Hematopoietic multipotent progenitor cell treated with erythropoietin and hydrocortisone succinate and interleukin-3 and kit ligand, for 8 days (in vitro differentiated cells): ENCODE results near the gene DNAAF1.
"Not testable (repeated sequence)": the region's sequence is repeated elsewhere in the genome, so short reads cannot be mapped to it uniquely, and the experiment has no call there.

Source experiments
- DNase-seq: peaks from one replicate; pipeline ENCODE4 v3.0.0-alpha.2; 2015

The DNAAF1 gene

DNA sequence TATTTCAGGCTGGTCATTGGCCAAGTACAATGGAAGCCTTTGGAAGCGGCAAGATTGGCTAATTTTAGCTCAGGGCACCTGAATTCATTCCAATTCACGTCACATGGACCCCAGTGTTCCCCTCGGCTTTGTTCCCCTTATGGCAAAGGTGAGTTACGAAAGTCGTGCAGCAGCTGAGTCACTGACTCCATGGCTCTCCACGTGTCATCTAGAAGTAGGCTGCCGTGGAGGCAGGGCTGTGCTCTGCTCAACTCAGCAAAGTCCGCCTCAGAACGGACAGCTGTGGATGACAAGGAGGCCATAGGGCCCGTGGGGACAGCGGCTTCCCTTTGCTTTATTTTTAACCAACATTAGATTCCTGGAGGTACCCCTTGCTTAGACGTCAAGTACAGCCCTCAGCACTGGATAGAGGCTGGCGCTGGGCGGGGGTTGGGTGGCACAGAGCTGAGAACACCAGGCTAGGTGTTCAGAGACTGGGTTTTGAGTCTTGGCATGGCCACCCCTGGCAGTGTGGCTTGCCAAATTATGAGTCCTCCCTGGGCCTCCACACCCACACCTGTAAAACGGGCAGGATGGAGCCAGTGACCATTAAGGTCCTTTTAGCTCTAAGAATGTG, 69.5 kb downstream of the DNAAF1 start:
- no peak for DNase-seq

GRCh38 chr16:84215531-84215930, 70.4 kb downstream of the DNAAF1 start:
- DNase-seq: no peak

DNA sequence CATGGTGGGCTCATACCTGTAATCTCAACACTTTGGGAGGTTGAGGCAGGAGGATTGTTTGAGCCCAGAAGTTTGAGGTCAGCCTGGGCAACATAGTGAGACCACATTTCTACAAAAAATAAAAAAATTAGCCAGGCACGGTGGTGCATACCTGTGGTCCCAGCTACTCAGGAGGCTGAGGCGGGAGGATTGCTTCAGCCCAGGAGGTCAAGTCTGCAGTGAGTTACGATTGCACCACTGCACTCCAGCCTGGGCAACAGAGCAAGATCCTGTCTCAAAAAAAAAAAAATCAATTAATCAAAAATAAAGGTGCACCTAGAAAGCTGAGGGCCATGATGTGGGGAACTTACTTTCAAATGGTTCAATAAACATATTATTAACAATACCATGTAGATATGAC, 71.0 kb downstream of the DNAAF1 start:
- DNase-seq: not testable (repeated sequence)

- DNase-seq: no peak
Observed at GRCh38 chr16:84218176-84218823, 73.2 kb downstream of the DNAAF1 start.

DNA sequence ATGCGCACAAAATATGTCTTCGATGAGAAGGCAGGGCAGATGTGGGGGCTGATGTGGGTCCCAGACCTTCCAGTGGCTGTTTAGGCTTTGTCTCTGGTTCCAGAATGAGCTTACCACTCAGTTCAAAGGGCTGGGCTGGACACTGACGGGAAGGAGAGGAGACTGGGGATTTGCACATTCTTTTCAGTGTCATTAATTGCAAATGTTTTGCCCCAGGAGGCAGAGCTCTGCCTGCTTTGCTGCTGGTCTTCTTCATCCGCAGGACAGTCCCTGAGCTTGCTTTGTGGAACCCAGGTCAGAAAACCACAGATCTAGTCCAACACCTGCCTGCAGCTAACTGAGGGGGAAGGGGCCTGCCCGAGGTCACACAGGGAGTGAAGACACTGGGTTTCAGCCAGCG, 73.8 kb downstream of the DNAAF1 start:
- DNase-seq: no peak

GRCh38 chr16:84220851-84221250, 75.7 kb downstream of the DNAAF1 start:
- no peak for DNase-seq

DNA sequence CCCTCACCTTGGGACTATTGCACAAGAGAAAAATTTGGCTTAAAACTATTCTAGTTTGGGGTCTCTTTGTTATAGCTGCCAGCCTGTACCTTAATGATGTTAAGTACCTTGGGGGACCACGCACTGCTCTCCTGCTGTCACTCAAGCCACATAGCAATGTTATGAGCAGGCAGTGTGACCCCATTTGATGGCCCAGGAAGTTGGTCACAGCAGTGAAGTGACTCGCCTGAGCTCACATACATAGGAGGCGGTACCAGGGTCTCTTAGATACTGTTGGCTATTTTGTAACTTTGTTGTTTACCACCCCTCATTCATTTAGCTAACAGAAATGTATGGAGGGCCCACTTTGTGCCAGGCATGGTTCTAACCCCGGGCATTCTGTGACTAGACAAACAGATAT, 78.3 kb downstream of the DNAAF1 start:
- no peak for DNase-seq

- DNase-seq: no peak
Observed at GRCh38 chr16:84224554-84224953, 79.4 kb downstream of the DNAAF1 start.

GRCh38 chr16:84225126-84225525, 80.0 kb downstream of the DNAAF1 start:
- no peak for DNase-seq

GRCh38 chr16:84225571-84225970, 80.5 kb downstream of the DNAAF1 start:
- no peak for DNase-seq

DNA sequence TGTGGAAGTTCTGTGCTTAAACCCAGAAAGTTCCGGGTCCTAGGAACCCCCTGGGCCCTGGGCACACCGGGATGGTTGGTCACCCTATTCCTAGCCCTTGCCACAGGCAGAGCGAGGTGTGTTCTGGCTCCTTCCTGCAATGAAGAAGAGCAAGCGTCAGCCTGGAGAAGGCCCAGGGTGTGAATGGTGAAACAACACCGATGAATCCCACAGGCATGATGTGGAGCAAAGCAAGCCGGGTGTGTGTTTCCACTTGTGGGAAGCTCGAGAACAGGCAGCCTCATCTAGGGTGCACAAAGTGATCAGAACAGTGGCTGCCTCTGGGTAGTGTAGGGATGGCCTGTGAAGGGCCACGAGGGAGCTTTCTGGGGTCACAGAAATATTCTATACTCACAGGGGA, 80.9 kb downstream of the DNAAF1 start:
- no peak for DNase-seq
